ENCODE measurements around the gene MTCL3.

MTCL3 gene

GRCh38 chr6:127515794-127516661 is 3.1 kb downstream of the MTCL3 start:
- Histone ChIP-seq H3K36me3 (no peaks in the 10 kb centered on the region), H3K27me3 (peaks cover 0 to 41% (median 25%) of the 10 kb centered on the region in 4 donors), H3K4me1 (peaks cover 21 to 42% (median 39%) of the 10 kb centered on the region in 4 donors), H3K27ac (replicated peaks in 1 of 4) (peak overlapping the region; percentile 44 to 65 (median 59)), H3K9me3 (no peaks in the 10 kb centered on the region), H3K4me3 (peak overlapping the region; percentile 63 to 86 (median 76))
- 0% methylated on average over 19 of the region's 76 CpGs for WGBS
- DNase-seq (ENCODE audit: extremely low spot score) = no peak
- no peak for TF ChIP-seq EP300 (IDR thresholded peaks at IDR 0.05)
- TF ChIP-seq CTCF (IDR thresholded peaks at IDR 0.05) = no peak
- no peak for TF ChIP-seq POLR2A (IDR thresholded peaks at IDR 0.05; ENCODE audit: low read depth)
- no peak for TF ChIP-seq POLR2AphosphoS5 (IDR thresholded peaks at IDR 0.05)
- intact Hi-C loops (cut with DNase I) = no loop called here

- 2% methylated on average over 15 of the region's 38 CpGs for WGBS
- peak overlapping the region; percentile 63 to 86 (median 76) for H3K4me3 ChIP-seq
- peak overlapping the region; percentile 44 to 65 (median 59) for H3K27ac ChIP-seq (replicated peaks in 1 of 4)
- no peaks in the 10 kb centered on the region for H3K36me3 ChIP-seq
- intact Hi-C loops (cut with DNase I) = no loop called here
- peaks cover 21 to 42% (median 39%) of the 10 kb centered on the region in 4 donors for H3K4me1 ChIP-seq
- no peaks in the 10 kb centered on the region for H3K9me3 ChIP-seq
- peaks cover 0 to 34% (median 22%) of the 10 kb centered on the region in 4 donors for H3K27me3 ChIP-seq
- no peak for TF ChIP-seq POLR2AphosphoS5 (IDR thresholded peaks at IDR 0.05)
- TF ChIP-seq EP300 (IDR thresholded peaks at IDR 0.05) = no peak
- peak in 1 of 3 experiments; percentile 3 for TF ChIP-seq CTCF (IDR thresholded peaks at IDR 0.05)
- no peak for DNase-seq (ENCODE audit: extremely low spot score)
Observed at GRCh38 chr6:127515234-127515793, 3.8 kb downstream of the MTCL3 start.

DNA sequence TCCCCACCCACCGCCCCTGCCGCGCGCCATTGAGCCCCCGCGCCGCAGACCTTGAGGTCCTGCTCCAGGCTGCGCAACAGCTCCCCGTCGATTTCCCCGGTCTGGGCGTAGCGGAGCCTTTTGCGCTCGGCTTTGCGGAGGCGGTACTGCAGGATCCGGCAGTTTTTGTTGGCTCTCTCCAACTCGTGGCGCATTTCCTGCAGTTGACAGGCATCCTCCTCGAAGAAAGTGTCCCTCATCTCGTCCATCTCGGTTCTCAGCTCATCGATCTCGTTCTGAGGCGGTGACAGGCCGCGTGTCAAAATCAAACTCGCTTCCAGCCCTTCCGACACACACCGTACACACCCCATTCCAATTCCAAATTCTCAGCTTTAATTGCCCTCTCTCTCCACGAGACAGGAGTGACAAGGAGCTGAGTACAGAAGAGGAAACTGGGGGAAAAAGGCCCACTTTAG is 4.3 kb downstream of the MTCL3 start:
- TF ChIP-seq POLR2A (IDR thresholded peaks at IDR 0.05; ENCODE audit: low read depth) = no peak
- no peak for TF ChIP-seq EP300 (IDR thresholded peaks at IDR 0.05)
- TF ChIP-seq CTCF (IDR thresholded peaks at IDR 0.05) = no peak
- no peak for TF ChIP-seq POLR2AphosphoS5 (IDR thresholded peaks at IDR 0.05)
- H3K9me3 ChIP-seq = no peaks in the 10 kb centered on the region
- H3K36me3 ChIP-seq = no peaks in the 10 kb centered on the region
- WGBS = 16% methylated on average over 15 of the region's 32 CpGs
- no peak for DNase-seq (ENCODE audit: extremely low spot score)
- peaks cover 0 to 29% (median 17%) of the 10 kb centered on the region in 4 donors for H3K27me3 ChIP-seq
- H3K4me3 ChIP-seq = peak overlapping the region; percentile 63 to 86 (median 76)
- peak overlapping the region in 1 of 4 donors; percentile 65 for H3K27ac ChIP-seq (replicated peaks in 1 of 4)
- H3K4me1 ChIP-seq = peaks cover 21 to 42% (median 39%) of the 10 kb centered on the region in 4 donors
- intact Hi-C loops (cut with DNase I) = no loop called here

- no peak for DNase-seq (ENCODE audit: extremely low spot score)
- Histone ChIP-seq H3K9me3 (no peaks in the 10 kb centered on the region), H3K27ac (replicated peaks in 1 of 4) (no peak overlapping the region), H3K36me3 (no peaks in the 10 kb centered on the region), H3K4me1 (peaks cover 21 to 39% (median 36%) of the 10 kb centered on the region in 4 donors), H3K27me3 (peaks cover 0 to 23% (median 12%) of the 10 kb centered on the region in 4 donors), H3K4me3 (peak overlapping the region; percentile 63 to 86 (median 76))
- intact Hi-C loops (cut with DNase I) = no loop called here
- 28% methylated on average over 8 of the region's 8 CpGs for WGBS
- TF ChIP-seq POLR2A (IDR thresholded peaks at IDR 0.05; ENCODE audit: low read depth) = no peak
- no peak for TF ChIP-seq CTCF (IDR thresholded peaks at IDR 0.05)
- TF ChIP-seq POLR2AphosphoS5 (IDR thresholded peaks at IDR 0.05) = no peak
- no peak for TF ChIP-seq EP300 (IDR thresholded peaks at IDR 0.05)
Observed at GRCh38 chr6:127514179-127514772, 4.9 kb downstream of the MTCL3 start.

Data from esophagus muscularis mucosa (tissue), 4 donors.